GM12878 (cell line): ENCODE results near the gene ADGRL2.

Experiments
- BCL3 ChIP-seq: IDR thresholded peaks from 2 replicates; pipeline ENCODE4 v1.6.1; 2011; ENCODE audit warnings: borderline replicate concordance, low read depth, mild to moderate bottlenecking, moderate library complexity, low read length; ENCODE audit not compliant: insufficient read depth, poor library complexity, severe bottlenecking
- CHD2 ChIP-seq: IDR thresholded peaks from 2 replicates; pipeline ENCODE4 v1.6.1; 2011; ENCODE audit warnings: low read depth, low read length, improper control_type of control experiment, borderline replicate concordance
- CTCF ChIP-seq, 3 experiments: IDR thresholded peaks in 2 of 3; conservative IDR thresholded peaks in 1 of 3; 2 replicates each; pipeline ENCODE4 v1.5.1; 2011; ENCODE audit warnings: low read depth in 3 of 3, low read length in 3 of 3, mild to moderate bottlenecking in 3 of 3, control low read depth in 2 of 3, moderate library complexity in 2 of 3, inconsistent platforms in 1 of 3, mixed read lengths in 1 of 3; ENCODE audit not compliant: control insufficient read depth in 2 of 3, insufficient read depth in 1 of 3; ENCODE audit errors: extremely low read depth in 1 of 3
- HCFC1 ChIP-seq: fragments of 150-350 bp; IDR thresholded peaks from 2 replicates; pipeline ENCODE4 v1.6.1; 2014; ENCODE audit warnings: low read length
- JUNB ChIP-seq: IDR thresholded peaks from 2 replicates; pipeline ENCODE4 v1.6.1; 2016; ENCODE audit warnings: antibody characterized with exemption, mild to moderate bottlenecking
- NR2C2 ChIP-seq: IDR thresholded peaks from 2 replicates; pipeline ENCODE4 v1.6.1; 2011; ENCODE audit warnings: borderline replicate concordance, low read depth; ENCODE audit not compliant: control insufficient read depth, insufficient read length
- POLR2A ChIP-seq: IDR thresholded peaks from 2 replicates; pipeline ENCODE4 v1.6.1; 2011; ENCODE audit warnings: low read depth, mild to moderate bottlenecking, low read length
- POLR2AphosphoS5 ChIP-seq: IDR thresholded peaks from 2 replicates; pipeline ENCODE4 v1.6.1; 2011; ENCODE audit warnings: mild to moderate bottlenecking, low read length, inconsistent platforms
- ZBTB33 ChIP-seq: fragments of 450-650 bp; IDR thresholded peaks from 2 replicates; pipeline ENCODE4 v1.6.1; 2017; ENCODE audit warnings: mild to moderate bottlenecking
- ZNF217 ChIP-seq: fragments of 450-650 bp; IDR thresholded peaks from 2 replicates; pipeline ENCODE4 v1.6.1; 2017; ENCODE audit warnings: antibody characterized with exemption, mild to moderate bottlenecking

GRCh38 chr1:81929106-81929505 lies 128.4 kb downstream of the ADGRL2 start:
- TF ChIP-seq CTCF (IDR thresholded peaks at IDR 0.05 in 2 of 3, conservative IDR thresholded peaks at IDR 0.05 in 1 of 3; ENCODE audit: control insufficient read depth in 2 of 3, extremely low read depth in 1 of 3, insufficient read depth in 1 of 3, low read depth in 3 of 3, low read length in 3 of 3) (no peak), JUNB (no peak), BCL3 (no peak), HCFC1 (no peak), POLR2AphosphoS5 (no peak), POLR2A (no peak), ZNF217 (no peak), NR2C2 (no peak), ZBTB33 (no peak), CHD2 (no peak)
